Measurements from ENCODE around the gene SMCR8. TPM values are rescaled to one million over a fixed set of nuclear protein-coding genes. Genes with fewer than 3 reads are reported as not detected.

SMCR8 gene
- total and polyA plus RNA-seq, 2 of the 13 experiments (the other 11 are each of a cell fraction or from before 2014, with no cell fraction given) = 7.6 to 11.8 TPM

DNA sequence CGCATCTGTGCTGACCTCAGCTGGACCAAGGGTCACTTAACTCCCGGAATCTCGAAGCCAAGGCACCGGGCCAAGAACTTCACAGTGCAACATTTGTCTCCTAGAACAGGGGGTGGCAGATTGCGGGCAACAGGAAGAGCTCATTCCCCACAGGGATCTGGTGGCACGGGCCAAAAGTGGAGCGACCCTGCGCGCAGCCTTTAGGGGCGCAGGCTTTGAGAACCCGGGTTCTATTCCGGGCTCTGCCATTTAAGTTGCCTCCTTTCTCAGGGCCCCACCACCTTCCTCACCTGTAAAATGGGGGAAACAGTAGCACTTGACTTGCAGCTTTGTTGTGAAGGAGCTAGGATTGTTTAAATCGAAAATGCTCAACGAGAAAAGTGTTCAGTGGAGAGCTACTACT, 47.6 kb downstream of the SMCR8 start (continued):
- TF ChIP-seq GATAD2A (CRISPR knock-in tag; IDR thresholded peaks at IDR 0.05) (peak; percentile 52), ZNF75D (CRISPR knock-in tag; IDR thresholded peaks at IDR 0.05; ENCODE audit: borderline replicate concordance) (no peak), HNRNPL (IDR thresholded peaks at IDR 0.05; ENCODE audit: low read depth, low read length) (peak; percentile 68; the same call in 1 of the 2 replicates), MAFK (conservative IDR thresholded peaks at IDR 0.05 in 1 of 2, IDR thresholded peaks at IDR 0.05 in 1 of 2; ENCODE audit: low read length in 2 of 2) (peak; percentile 32 to 34; a peak in 3 of 4 replicates), ZNF441 (CRISPR knock-in tag; IDR thresholded peaks at IDR 0.05; ENCODE audit: borderline replicate concordance) (no peak), ZNF644 (CRISPR knock-in tag; IDR thresholded peaks at IDR 0.05; ENCODE audit: low read depth) (0 out of 2 replicates have a peak, but pooled peaks have one; percentile 1), ZFX (CRISPR knock-in tag; IDR thresholded peaks at IDR 0.05; ENCODE audit: low read depth) (peak; percentile 11; the same call in 1 of the 2 replicates), ZNF792 (CRISPR knock-in tag; IDR thresholded peaks at IDR 0.05) (no peak), FOXJ3 (CRISPR knock-in tag; IDR thresholded peaks at IDR 0.05; ENCODE audit: borderline replicate concordance) (no peak), NR2F6 (IDR thresholded peaks at IDR 0.05) (peak; percentile 55), NR2F6 (CRISPR knock-in tag; IDR thresholded peaks at IDR 0.05) (peak; percentile 72), ZSCAN30 (CRISPR knock-in tag; IDR thresholded peaks at IDR 0.05) (0 out of 2 replicates have a peak, but pooled peaks have one; percentile 19), ZNF101 (CRISPR knock-in tag; IDR thresholded peaks at IDR 0.05; ENCODE audit: borderline replicate concordance, low read depth) (0 out of 2 replicates have a peak, but pooled peaks have one; percentile 69), ZBTB20 (CRISPR knock-in tag; IDR thresholded peaks at IDR 0.05; ENCODE audit: borderline replicate concordance, low read depth) (no peak), SMAD9 (CRISPR knock-in tag; IDR thresholded peaks at IDR 0.05) (no peak), ZNF619 (CRISPR knock-in tag; IDR thresholded peaks at IDR 0.05) (peak; percentile 1; the same call in 1 of the 2 replicates), ZNF598 (CRISPR knock-in tag; IDR thresholded peaks at IDR 0.05; ENCODE audit: borderline replicate concordance) (no peak), HNF4A (CRISPR knock-in tag; IDR thresholded peaks at IDR 0.05) (0 out of 2 replicates have a peak, but pooled peaks have one; percentile 21), ZNF446 (CRISPR knock-in tag; IDR thresholded peaks at IDR 0.05) (no peak), AGO2 (optimal IDR thresholded peaks at IDR 0.05; ENCODE audit: low read depth, low read length) (no peak), MEIS1 (CRISPR knock-in tag; IDR thresholded peaks at IDR 0.05; ENCODE audit: borderline replicate concordance) (0 out of 2 replicates have a peak, but pooled peaks have one; percentile 18), IRX3 (CRISPR knock-in tag; IDR thresholded peaks at IDR 0.05; ENCODE audit: borderline replicate concordance, low read depth) (0 out of 2 replicates have a peak, but pooled peaks have one; percentile 12), ZNF230 (CRISPR knock-in tag; IDR thresholded peaks at IDR 0.05) (0 out of 2 replicates have a peak, but pooled peaks have one; percentile 35), U2AF2 (IDR thresholded peaks at IDR 0.05; ENCODE audit: low read depth, low read length) (0 out of 2 replicates have a peak, but pooled peaks have one; percentile 12)
- TF ChIP-seq, protein P1, sequence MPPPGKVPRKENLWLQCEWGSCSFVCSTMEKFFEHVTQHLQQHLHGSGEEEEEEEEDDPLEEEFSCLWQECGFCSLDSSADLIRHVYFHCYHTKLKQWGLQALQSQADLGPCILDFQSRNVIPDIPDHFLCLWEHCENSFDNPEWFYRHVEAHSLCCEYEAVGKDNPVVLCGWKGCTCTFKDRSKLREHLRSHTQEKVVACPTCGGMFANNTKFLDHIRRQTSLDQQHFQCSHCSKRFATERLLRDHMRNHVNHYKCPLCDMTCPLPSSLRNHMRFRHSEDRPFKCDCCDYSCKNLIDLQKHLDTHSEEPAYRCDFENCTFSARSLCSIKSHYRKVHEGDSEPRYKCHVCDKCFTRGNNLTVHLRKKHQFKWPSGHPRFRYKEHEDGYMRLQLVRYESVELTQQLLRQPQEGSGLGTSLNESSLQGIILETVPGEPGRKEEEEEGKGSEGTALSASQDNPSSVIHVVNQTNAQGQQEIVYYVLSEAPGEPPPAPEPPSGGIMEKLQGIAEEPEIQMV (CRISPR knock-in tag; IDR thresholded peaks at IDR 0.05; ENCODE audit: low read depth) = no peak
- TF ChIP-seq, protein P2, sequence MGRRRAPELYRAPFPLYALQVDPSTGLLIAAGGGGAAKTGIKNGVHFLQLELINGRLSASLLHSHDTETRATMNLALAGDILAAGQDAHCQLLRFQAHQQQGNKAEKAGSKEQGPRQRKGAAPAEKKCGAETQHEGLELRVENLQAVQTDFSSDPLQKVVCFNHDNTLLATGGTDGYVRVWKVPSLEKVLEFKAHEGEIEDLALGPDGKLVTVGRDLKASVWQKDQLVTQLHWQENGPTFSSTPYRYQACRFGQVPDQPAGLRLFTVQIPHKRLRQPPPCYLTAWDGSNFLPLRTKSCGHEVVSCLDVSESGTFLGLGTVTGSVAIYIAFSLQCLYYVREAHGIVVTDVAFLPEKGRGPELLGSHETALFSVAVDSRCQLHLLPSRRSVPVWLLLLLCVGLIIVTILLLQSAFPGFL (CRISPR knock-in tag; IDR thresholded peaks at IDR 0.05) = no peak
- TF ChIP-seq, protein P3, sequence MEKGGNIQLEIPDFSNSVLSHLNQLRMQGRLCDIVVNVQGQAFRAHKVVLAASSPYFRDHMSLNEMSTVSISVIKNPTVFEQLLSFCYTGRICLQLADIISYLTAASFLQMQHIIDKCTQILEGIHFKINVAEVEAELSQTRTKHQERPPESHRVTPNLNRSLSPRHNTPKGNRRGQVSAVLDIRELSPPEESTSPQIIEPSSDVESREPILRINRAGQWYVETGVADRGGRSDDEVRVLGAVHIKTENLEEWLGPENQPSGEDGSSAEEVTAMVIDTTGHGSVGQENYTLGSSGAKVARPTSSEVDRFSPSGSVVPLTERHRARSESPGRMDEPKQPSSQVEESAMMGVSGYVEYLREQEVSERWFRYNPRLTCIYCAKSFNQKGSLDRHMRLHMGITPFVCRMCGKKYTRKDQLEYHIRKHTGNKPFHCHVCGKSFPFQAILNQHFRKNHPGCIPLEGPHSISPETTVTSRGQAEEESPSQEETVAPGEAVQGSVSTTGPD (CRISPR knock-in tag; IDR thresholded peaks at IDR 0.05) = no peak
- TF ChIP-seq, protein P4, sequence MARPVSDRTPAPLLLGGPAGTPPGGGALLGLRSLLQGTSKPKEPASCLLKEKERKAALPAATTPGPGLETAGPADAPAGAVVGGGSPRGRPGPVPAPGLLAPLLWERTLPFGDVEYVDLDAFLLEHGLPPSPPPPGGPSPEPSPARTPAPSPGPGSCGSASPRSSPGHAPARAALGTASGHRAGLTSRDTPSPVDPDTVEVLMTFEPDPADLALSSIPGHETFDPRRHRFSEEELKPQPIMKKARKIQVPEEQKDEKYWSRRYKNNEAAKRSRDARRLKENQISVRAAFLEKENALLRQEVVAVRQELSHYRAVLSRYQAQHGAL (CRISPR knock-in tag; IDR thresholded peaks at IDR 0.05; ENCODE audit: not compliant biosample characterization) = no peak
